LNCaP clone FGC (cell line): ENCODE results near the gene BLCAP.
"Not testable (repeated sequence)": the region's sequence is repeated elsewhere in the genome, so short reads cannot be mapped to it uniquely, and the experiment has no call there.

Source experiments
- DNase-seq: peaks from one replicate; pipeline ENCODE4 v3.0.0-alpha.2; 2011; ENCODE audit warnings: low read depth
- H3K4me3 ChIP-seq: 2 replicates; pipeline ENCODE4 v1.5.1; 2011; ENCODE audit warnings: mild to moderate bottlenecking, low read depth, low read length, control low read depth
- TF ChIP-seq, protein P1 (sequence below): IDR thresholded peaks from 2 replicates; pipeline ENCODE4 v1.5.1; 2012; ENCODE audit warnings: mild to moderate bottlenecking; ENCODE audit not compliant: control insufficient read depth, insufficient read depth; ENCODE audit errors: extremely low read depth

The BLCAP gene

GRCh38 chr20:37479266-37479665 is 48.4 kb downstream of the BLCAP start:
- H3K4me3 ChIP-seq = no peak overlapping the region
- TF ChIP-seq, protein P1, sequence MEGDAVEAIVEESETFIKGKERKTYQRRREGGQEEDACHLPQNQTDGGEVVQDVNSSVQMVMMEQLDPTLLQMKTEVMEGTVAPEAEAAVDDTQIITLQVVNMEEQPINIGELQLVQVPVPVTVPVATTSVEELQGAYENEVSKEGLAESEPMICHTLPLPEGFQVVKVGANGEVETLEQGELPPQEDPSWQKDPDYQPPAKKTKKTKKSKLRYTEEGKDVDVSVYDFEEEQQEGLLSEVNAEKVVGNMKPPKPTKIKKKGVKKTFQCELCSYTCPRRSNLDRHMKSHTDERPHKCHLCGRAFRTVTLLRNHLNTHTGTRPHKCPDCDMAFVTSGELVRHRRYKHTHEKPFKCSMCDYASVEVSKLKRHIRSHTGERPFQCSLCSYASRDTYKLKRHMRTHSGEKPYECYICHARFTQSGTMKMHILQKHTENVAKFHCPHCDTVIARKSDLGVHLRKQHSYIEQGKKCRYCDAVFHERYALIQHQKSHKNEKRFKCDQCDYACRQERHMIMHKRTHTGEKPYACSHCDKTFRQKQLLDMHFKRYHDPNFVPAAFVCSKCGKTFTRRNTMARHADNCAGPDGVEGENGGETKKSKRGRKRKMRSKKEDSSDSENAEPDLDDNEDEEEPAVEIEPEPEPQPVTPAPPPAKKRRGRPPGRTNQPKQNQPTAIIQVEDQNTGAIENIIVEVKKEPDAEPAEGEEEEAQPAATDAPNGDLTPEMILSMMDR = no peak

GRCh38 chr20:37477041-37477440 is 50.6 kb downstream of the BLCAP start:
- no peak overlapping the region for H3K4me3 ChIP-seq
- TF ChIP-seq, protein P1 = no peak

More at GRCh38 chr20:37479266-37479665, 48.4 kb downstream of the BLCAP start:
- no peak for DNase-seq

DNA sequence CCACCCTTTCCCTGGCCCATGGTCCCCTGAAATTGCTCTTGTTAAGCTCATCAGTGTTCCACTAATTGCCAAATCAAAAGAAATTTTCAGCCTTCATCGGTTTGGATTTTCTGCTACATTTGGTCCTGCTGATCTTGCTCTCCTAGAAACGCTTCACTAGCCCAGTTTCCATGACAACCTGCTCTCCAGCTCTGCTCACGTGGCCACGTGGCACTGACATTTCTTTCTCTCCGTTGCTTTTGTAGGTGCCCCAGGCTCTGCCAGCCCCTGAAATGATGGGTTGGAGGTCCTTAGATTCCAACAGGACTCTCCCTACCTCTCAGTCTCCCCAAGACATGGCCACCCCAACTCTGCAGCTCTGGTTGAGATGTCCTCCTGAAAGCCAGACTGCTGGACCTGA is 52.4 kb downstream of the BLCAP start:
- H3K4me3 ChIP-seq = no peak overlapping the region
- TF ChIP-seq, protein P1 = no peak
- DNase-seq = no peak

More at GRCh38 chr20:37477041-37477440, 50.6 kb downstream of the BLCAP start:
- no peak for DNase-seq

DNA sequence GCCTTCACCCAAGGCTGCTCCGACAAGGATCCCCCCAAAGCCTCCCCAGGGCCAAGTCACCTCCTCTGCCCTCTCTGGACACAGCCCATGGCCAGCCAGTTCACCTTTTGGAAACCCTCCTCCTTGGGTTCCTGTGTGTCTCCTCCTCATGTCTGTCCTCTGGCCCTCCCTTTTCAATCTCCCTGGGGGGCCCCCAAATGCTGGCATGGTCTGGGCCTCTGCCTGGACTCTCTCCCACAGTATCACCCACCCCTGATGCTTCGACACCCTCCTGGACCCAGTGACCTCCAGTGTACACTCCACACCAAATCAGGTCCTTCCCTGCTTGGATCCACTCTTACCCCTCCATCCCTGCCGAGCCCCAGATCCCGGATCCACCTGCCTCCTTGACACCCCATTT is 53.3 kb downstream of the BLCAP start:
- no peak overlapping the region for H3K4me3 ChIP-seq
- TF ChIP-seq, protein P1 = no peak
- no peak for DNase-seq

DNA sequence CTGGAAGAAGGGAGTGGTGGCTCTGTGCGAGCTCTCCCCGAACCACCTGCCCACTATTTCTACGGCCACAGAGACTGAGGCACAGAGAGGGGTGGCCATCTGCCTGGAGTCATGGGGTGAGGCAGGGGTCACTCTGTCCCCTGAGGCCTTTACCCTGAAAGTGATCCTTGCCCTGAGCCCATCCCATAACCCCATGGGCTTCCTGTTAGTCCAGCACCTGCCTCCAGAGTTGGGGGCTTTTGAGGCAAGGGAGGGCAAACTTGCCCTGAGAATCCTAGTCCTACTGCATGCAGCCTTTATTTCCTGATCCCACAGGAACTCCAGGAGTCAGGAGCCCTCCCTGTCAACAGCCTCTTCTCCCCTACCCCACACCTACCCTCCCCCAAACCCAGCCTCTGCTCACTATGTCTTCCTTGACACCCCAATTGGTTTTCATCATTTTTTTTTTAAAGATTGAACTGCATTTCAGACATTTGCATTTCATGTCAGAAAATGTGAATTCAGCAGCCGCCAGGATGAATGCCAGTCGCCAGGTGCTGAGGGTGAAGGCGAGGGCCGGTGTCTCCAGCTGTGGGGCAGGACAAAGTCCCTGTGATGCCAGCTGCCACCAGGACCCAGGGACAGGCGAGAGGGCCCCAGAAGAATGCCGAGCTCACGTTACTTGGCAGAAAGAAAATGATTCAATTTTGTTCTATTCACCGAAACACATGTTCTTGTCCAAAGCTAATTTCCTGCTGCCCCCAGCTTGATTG is 54.3 kb downstream of the BLCAP start:
- no peak overlapping the region for H3K4me3 ChIP-seq
- TF ChIP-seq, protein P1 = no peak
- no peak for DNase-seq

DNA sequence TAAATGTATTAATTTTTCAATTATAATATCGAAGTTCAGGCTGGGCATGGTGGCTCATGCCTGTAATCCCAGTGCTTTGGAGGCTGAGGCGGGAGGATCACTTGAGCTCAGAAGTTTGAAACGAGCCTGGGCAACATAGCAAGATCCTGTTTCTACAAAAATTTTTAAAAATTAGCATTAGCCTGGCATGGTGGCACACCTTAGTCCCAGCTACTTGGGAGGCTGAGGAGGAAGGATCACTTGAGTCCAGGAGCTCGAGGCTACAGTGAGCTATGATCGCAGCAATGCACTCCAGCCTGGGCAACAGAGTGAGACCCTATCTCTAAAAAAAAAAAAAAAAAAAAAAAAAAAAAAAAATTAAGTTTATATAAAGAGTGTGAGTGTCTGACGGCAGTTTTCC is 55.2 kb downstream of the BLCAP start:
- DNase-seq = not testable (repeated sequence)

DNA sequence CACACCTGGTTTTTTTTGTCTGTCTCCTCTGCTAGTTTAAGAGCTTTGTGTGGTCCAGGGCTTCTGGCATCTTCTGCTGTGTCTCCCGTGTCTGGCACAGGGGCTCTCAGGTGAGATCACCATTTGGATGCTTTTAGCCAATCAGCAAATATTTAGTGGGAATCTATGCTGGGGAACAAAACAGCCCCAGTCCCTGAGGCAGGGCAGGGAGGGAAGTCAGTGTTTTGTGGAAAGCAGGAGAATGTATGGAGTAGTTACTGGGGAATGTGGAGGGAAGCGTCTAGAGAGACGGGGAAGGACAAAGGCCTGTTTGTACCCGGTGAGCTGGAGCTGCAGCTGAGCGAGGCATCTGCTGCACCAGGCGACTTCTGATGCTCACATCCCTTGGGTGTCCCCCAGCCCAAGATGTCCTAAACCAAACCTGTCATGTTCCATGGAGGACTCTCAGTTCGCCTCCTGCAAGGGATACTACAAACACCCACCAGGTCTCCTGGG is 55.9 kb downstream of the BLCAP start:
- H3K4me3 ChIP-seq = no peak overlapping the region
- TF ChIP-seq, protein P1 = no peak
- no peak for DNase-seq

More for the DNA sequence above, 55.2 kb downstream of the BLCAP start:
- H3K4me3 ChIP-seq = not testable (repeated sequence)

GRCh38 chr20:37470190-37470589 is 57.5 kb downstream of the BLCAP start:
- H3K4me3 ChIP-seq, DNase-seq: not testable (repeated sequence)
